Keratinocyte (primary cell): ENCODE results near the gene KRT79. TPM values are rescaled to one million over a fixed set of nuclear protein-coding genes. Genes with fewer than 3 reads are reported as not detected.

Source experiments
- DNase-seq: peaks from one replicate; pipeline ENCODE4 v3.0.0-alpha.2; 2011; ENCODE audit warnings: low read depth, missing footprints, low spot score
- FAIRE-seq: peaks from 2 replicates; lab custom pipeline; 2011; peaks lifted over from hg19 to GRCh38; lab: Jason Lieb, UNC
- H2AFZ ChIP-seq: 2 replicates; pipeline ENCODE4 v1.6.0; 2012; ENCODE audit warnings: low read length, control low read depth, inconsistent platforms; ENCODE audit not compliant: control insufficient read depth
- H3K27ac ChIP-seq: 2 replicates; pipeline ENCODE4 v1.5.1; 2011; ENCODE audit warnings: low read length; ENCODE audit not compliant: control insufficient read depth, insufficient read depth
- H3K27me3 ChIP-seq: 3 replicates; pipeline ENCODE4 v1.6.0; 2011; ENCODE audit warnings: low read length; ENCODE audit not compliant: control insufficient read depth, insufficient read depth; ENCODE audit errors: extremely low read depth
- H3K36me3 ChIP-seq, 2 experiments: 2 replicates in 1 of 2; 3 replicates in 1 of 2; pipeline ENCODE4 v1.5.1; 2011; ENCODE audit warnings: low read length in 2 of 2, mild to moderate bottlenecking in 1 of 2; ENCODE audit not compliant: control insufficient read depth in 2 of 2, insufficient read depth in 2 of 2; ENCODE audit errors: extremely low read depth in 1 of 2
- H3K4me1 ChIP-seq: 3 replicates; pipeline ENCODE4 v1.5.1; 2011; ENCODE audit warnings: low read length; ENCODE audit not compliant: control insufficient read depth, insufficient read depth; ENCODE audit errors: extremely low read depth
- H3K4me2 ChIP-seq: 3 replicates; pipeline ENCODE4 v1.6.0; 2011; ENCODE audit warnings: low read depth, low read length; ENCODE audit not compliant: control insufficient read depth, insufficient read depth; ENCODE audit errors: extremely low read depth
- H3K4me3 ChIP-seq, 3 experiments: fragments of 200-600 bp in 1 of 3; sonication (generic) in 1 of 3; 2 replicates in 2 of 3; 3 replicates in 1 of 3; pipeline ENCODE4 v1.5.1; 2011 to 2016; ENCODE audit warnings: low read length in 3 of 3, mild to moderate bottlenecking in 3 of 3, control low read depth in 2 of 3, inconsistent platforms in 1 of 3, low read depth in 1 of 3, mixed read lengths in 1 of 3, mixed run types in 1 of 3, moderate library complexity in 1 of 3; ENCODE audit not compliant: control insufficient read depth in 2 of 3, insufficient read depth in 2 of 3; ENCODE audit errors: extremely low read depth in 1 of 3
- H3K79me2 ChIP-seq: 2 replicates; pipeline ENCODE4 v1.6.0; 2012; ENCODE audit warnings: low read length; ENCODE audit not compliant: control insufficient read depth, insufficient read depth
- H3K9ac ChIP-seq: 3 replicates; pipeline ENCODE4 v1.6.0; 2011; ENCODE audit warnings: low read length; ENCODE audit not compliant: control insufficient read depth, insufficient read depth; ENCODE audit errors: extremely low read depth
- H3K9me1 ChIP-seq: 3 replicates; pipeline ENCODE4 v1.6.0; 2011; ENCODE audit warnings: low read length; ENCODE audit not compliant: control insufficient read depth, insufficient read depth; ENCODE audit errors: extremely low read depth
- H3K9me3 ChIP-seq: 2 replicates; pipeline ENCODE4 v1.5.1; 2012; ENCODE audit warnings: low read depth, low read length; ENCODE audit not compliant: control insufficient read depth
- H4K20me1 ChIP-seq: 3 replicates; pipeline ENCODE4 v1.6.0; 2011; ENCODE audit warnings: low read length; ENCODE audit not compliant: control insufficient read depth, insufficient read depth; ENCODE audit errors: extremely low read depth
- EZH2 ChIP-seq: IDR thresholded peaks from one replicate; pipeline ENCODE4 v1.6.1; 2012; ENCODE audit warnings: inconsistent platforms, mild to moderate bottlenecking, low read length, moderate library complexity
- dilution Hi-C: fragments of 300-500 bp; cut with MboI; formaldehyde crosslinking; loops from one replicate; pipeline ENCODE4 v1.7.0; 2020; ENCODE audit warnings: low sequenced_read_pairs; ENCODE audit not compliant: extremely low pct_ligation_motif_present
- polyA plus RNA-seq, 5 experiments: library from polyadenylated mRNA; depleted of rRNA in 3 of 5; stranded (reverse) in 3 of 5; stranded (forward) in 1 of 5; unstranded in 1 of 5; fragments of >200 nt; gene quantifications; 1 replicate in 1 of 5; 2 replicates in 3 of 5; 3 replicates in 1 of 5; pipeline versions ENCODE4 v1.2.1 to v1.2.3, GENCODE V29; 2011 to 2012; ENCODE audit warnings: missing spikeins in 2 of 5, low read depth in 1 of 5, low replicate concordance in 1 of 5
- TF ChIP-seq, protein P1 (sequence below), 3 experiments: IDR thresholded peaks in 1 of 3; conservative IDR thresholded peaks in 1 of 3; optimal IDR thresholded peaks in 1 of 3; 2 replicates in 2 of 3; 3 replicates in 1 of 3; pipeline versions ENCODE3 to v1.5.1; 2011; ENCODE audit warnings: low read length in 3 of 3, mild to moderate bottlenecking in 3 of 3, moderate library complexity in 2 of 3, control low read depth in 1 of 3, inconsistent platforms in 1 of 3; ENCODE audit not compliant: insufficient read depth in 2 of 3; ENCODE audit errors: extremely low read depth in 1 of 3

Gene KRT79
- polyA plus RNA-seq, 1 donor (not counting 4 experiments of a cell fraction or from before 2014, with no cell fraction given), result 0.09 TPM

DNA sequence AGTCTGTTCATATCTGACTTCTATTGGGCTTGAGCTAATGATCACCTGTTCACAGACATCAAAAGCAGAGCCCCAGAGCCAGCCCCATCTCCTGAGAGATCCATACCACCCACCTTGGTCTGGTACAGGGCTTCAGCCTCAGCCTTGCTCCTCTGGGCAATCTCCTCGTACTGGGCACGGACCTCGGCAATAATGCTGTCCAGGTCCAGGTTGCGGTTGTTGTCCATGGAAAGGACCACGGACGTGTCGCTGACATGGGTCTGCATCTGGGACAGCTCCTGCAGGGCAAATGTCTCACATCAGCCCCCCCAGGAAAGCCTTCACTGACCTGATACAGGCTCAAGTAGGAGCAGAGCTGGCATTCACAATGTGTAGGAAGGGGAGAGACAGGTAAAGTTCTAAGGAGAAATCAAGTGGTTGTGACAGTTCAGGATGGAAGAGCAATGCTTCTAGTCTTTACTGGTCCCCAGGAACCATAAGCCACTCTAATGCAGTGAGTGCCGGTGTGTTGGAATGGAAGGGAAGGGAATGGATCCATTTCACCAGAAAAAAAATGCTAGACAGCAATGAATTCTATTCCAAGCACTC is 25.4 kb downstream of the KRT79 start:
- H3K79me2 ChIP-seq, result no peaks in the 10 kb centered on the region
- dilution Hi-C loops, result no loop called here
- no peaks in the 10 kb centered on the region for H3K9me1 ChIP-seq
- DNase-seq (no peak), FAIRE-seq (no peak)
- H3K4me2 ChIP-seq, result no peak overlapping the region
- H3K9ac ChIP-seq, result no peak overlapping the region
- no peaks in the 10 kb centered on the region for H3K36me3 ChIP-seq
- H3K4me3 ChIP-seq, result no peak overlapping the region
- TF ChIP-seq, protein P1, sequence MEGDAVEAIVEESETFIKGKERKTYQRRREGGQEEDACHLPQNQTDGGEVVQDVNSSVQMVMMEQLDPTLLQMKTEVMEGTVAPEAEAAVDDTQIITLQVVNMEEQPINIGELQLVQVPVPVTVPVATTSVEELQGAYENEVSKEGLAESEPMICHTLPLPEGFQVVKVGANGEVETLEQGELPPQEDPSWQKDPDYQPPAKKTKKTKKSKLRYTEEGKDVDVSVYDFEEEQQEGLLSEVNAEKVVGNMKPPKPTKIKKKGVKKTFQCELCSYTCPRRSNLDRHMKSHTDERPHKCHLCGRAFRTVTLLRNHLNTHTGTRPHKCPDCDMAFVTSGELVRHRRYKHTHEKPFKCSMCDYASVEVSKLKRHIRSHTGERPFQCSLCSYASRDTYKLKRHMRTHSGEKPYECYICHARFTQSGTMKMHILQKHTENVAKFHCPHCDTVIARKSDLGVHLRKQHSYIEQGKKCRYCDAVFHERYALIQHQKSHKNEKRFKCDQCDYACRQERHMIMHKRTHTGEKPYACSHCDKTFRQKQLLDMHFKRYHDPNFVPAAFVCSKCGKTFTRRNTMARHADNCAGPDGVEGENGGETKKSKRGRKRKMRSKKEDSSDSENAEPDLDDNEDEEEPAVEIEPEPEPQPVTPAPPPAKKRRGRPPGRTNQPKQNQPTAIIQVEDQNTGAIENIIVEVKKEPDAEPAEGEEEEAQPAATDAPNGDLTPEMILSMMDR (optimal IDR thresholded peaks at IDR 0.05 in 1 of 3, IDR thresholded peaks at IDR 0.05 in 1 of 3, conservative IDR thresholded peaks at IDR 0.05 in 1 of 3; ENCODE audit: extremely low read depth in 1 of 3, insufficient read depth in 2 of 3, low read length in 3 of 3), result no peak
- no peak for TF ChIP-seq EZH2
- no peaks in the 10 kb centered on the region for H3K4me1 ChIP-seq
- no peak overlapping the region for H2AFZ ChIP-seq
- peaks cover 33% of the 10 kb centered on the region for H3K27me3 ChIP-seq
- H4K20me1 ChIP-seq, result no peaks in the 10 kb centered on the region
- H3K27ac ChIP-seq, result no peak overlapping the region
- H3K9me3 ChIP-seq, result no peaks in the 10 kb centered on the region

GRCh38 chr12:52807544-52808470 is 26.3 kb downstream of the KRT79 start:
- no peaks in the 10 kb centered on the region for H3K36me3 ChIP-seq
- no peak overlapping the region for H3K4me3 ChIP-seq
- H4K20me1 ChIP-seq, result no peaks in the 10 kb centered on the region
- no peaks in the 10 kb centered on the region for H3K4me1 ChIP-seq
- no peaks in the 10 kb centered on the region for H3K79me2 ChIP-seq
- no peak overlapping the region for H3K27ac ChIP-seq
- H3K9me3 ChIP-seq, result no peaks in the 10 kb centered on the region
- H3K9me1 ChIP-seq, result no peaks in the 10 kb centered on the region
- H3K9ac ChIP-seq, result no peak overlapping the region
- DNase-seq, result no peak
- H2AFZ ChIP-seq, result no peak overlapping the region
- FAIRE-seq, result no peak
- dilution Hi-C loops, result no loop called here
- H3K27me3 ChIP-seq, result peaks cover 28% of the 10 kb centered on the region
- no peak overlapping the region for H3K4me2 ChIP-seq
- TF ChIP-seq EZH2, result no peak
